Subcutaneous adipose tissue (tissue), 4 donors: ENCODE measurements around the gene GALNT9. TPM values are rescaled to one million over a fixed set of nuclear protein-coding genes. Genes with fewer than 3 reads are reported as not detected.

ENCODE experiments used
- total RNA-seq, 4 donors: library from RNA; depleted of rRNA; stranded (reverse); fragments of >200 nt; gene quantifications; one replicate each; pipeline ENCODE4 v1.1.0, GENCODE V29; 2016
- TF ChIP-seq, protein P1 (sequence below): fragments of 450-650 bp; IDR thresholded peaks from one replicate; pipeline ENCODE4 v1.5.1; 2016; ENCODE audit warnings: low read depth, mild to moderate bottlenecking, control low read depth, antibody characterized with exemption, moderate library complexity

Gene GALNT9
- total RNA-seq, 4 donors from 2014 or later: not detected

GRCh38 chr12:132239796-132240668, 89.4 kb downstream of the GALNT9 start:
- TF ChIP-seq, protein P1, sequence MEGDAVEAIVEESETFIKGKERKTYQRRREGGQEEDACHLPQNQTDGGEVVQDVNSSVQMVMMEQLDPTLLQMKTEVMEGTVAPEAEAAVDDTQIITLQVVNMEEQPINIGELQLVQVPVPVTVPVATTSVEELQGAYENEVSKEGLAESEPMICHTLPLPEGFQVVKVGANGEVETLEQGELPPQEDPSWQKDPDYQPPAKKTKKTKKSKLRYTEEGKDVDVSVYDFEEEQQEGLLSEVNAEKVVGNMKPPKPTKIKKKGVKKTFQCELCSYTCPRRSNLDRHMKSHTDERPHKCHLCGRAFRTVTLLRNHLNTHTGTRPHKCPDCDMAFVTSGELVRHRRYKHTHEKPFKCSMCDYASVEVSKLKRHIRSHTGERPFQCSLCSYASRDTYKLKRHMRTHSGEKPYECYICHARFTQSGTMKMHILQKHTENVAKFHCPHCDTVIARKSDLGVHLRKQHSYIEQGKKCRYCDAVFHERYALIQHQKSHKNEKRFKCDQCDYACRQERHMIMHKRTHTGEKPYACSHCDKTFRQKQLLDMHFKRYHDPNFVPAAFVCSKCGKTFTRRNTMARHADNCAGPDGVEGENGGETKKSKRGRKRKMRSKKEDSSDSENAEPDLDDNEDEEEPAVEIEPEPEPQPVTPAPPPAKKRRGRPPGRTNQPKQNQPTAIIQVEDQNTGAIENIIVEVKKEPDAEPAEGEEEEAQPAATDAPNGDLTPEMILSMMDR: no peak

- TF ChIP-seq, protein P1: no peak
Measured at GRCh38 chr12:132239392-132239791, 90.0 kb downstream of the GALNT9 start.

DNA sequence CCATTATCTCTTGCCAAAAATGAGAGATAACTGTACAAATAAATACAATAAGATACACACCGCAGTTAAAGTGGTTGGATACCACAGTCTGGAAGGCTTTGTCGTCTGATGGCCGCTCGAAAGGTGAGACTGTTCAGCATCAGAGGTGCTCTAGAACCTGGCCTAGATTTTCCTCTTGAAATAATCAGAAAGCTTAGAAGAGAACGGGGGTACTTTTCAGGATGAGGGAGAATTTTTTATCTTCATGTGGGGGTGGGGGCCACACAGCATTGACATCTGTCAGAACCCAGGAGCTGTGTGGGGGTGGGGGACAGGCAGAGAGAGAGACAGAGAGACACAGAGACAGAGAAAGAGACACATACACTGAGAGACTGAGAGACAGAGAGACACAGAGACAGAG, 90.5 kb downstream of the GALNT9 start:
- TF ChIP-seq, protein P1: no peak

DNA sequence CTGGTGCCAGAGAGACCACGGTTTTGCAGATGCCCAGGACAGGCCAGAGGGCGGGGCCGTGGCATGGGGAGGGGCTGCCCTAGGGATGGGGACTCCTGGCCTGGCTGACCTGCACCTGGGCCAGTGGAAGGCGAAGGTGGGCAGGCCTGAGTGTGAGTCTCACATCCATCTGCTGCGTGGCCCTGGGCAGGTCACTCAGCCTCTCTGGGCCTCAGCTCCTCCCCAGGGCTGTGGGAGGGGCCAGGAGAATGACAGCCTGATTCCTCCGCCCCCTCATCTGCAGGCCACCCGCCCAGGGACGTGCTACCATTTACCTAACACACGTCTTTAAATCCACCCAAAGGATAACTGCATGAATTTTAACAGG, 90.9 kb downstream of the GALNT9 start:
- TF ChIP-seq, protein P1: no peak

DNA sequence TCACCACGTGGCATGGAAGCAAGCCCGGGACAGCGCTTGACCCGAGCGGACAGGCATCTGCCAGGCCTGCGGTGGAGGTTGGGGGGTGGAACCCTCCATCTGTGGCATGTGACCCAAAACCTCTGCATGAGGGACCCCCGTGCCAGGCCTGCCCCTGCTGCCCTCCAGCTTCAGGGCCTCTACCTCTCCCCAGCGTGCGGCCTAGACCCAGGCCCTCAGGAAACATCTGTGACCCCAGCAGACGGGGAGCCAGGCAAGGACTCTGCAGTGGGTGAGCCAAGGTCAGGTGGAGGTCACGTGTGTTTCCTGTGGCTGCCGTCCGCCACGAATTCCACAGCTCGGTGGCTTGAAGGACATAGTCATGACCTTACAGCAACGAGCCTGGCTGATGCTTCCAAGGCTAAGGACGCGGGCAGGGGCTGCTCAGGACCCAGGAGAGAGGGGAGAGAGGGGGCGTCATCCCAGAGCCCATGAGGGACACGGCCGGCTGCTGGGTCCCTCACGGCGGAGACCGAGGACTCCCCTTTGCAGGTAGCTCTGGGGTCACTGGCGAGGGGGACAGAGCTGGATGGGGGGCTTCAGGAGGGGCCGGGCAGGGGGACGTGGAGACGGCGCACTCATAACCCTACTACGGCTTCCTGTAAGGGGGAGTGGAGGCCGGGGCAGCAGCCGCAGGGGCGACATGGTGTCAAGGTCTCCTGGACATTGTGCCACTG, 91.5 kb downstream of the GALNT9 start:
- TF ChIP-seq, protein P1: no peak

GRCh38 chr12:132236930-132237771, 92.2 kb downstream of the GALNT9 start:
- TF ChIP-seq, protein P1: no peak
